Liver (tissue), 9 donors: ENCODE data around the gene SLC12A3. TPM values are rescaled to one million over a fixed set of nuclear protein-coding genes. Genes with fewer than 3 reads are reported as not detected.

ENCODE experiments used
- DNase-seq: peaks from one replicate; pipeline ENCODE4 v3.0.0-alpha.2; 2017; ENCODE audit warnings: low spot score
- H3K27ac ChIP-seq, 2 donors: one replicate each; pipeline ENCODE4 v1.7.0; 2013; ENCODE audit warnings: inconsistent platforms in 2 of 2, low read length in 2 of 2, control low read depth in 1 of 2, low read depth in 1 of 2, mild to moderate bottlenecking in 1 of 2
- H3K27me3 ChIP-seq, 4 donors: one replicate each; pipeline versions ENCODE4 v1.6.1 to v1.7.0; 2013; ENCODE audit warnings: low read length in 3 of 4, inconsistent platforms in 1 of 4, mild to moderate bottlenecking in 1 of 4, moderate library complexity in 1 of 4; ENCODE audit not compliant: control insufficient read depth in 4 of 4, insufficient read depth in 4 of 4
- H3K36me3 ChIP-seq, 4 donors: one replicate each; pipeline versions ENCODE4 v1.6.1 to v1.7.0; 2013; ENCODE audit warnings: low read length in 3 of 4, mild to moderate bottlenecking in 3 of 4, low read depth in 1 of 4, moderate library complexity in 1 of 4; ENCODE audit not compliant: control insufficient read depth in 4 of 4, insufficient read depth in 3 of 4
- H3K4me1 ChIP-seq, 4 donors: one replicate each; pipeline versions ENCODE4 v1.6.1 to v1.7.0; 2013; ENCODE audit warnings: low read length in 3 of 4, mild to moderate bottlenecking in 3 of 4, moderate library complexity in 1 of 4; ENCODE audit not compliant: control insufficient read depth in 4 of 4, insufficient read depth in 4 of 4
- H3K4me3 ChIP-seq, 3 donors: one replicate each; pipeline versions ENCODE4 v1.6.1 to v1.7.0; 2013; ENCODE audit warnings: low read length in 3 of 3, control low read depth in 1 of 3, low read depth in 1 of 3, mild to moderate bottlenecking in 1 of 3
- H3K9ac ChIP-seq, 2 donors: one replicate each; pipeline ENCODE4 v1.7.0; 2013; ENCODE audit warnings: low read length in 2 of 2, mild to moderate bottlenecking in 2 of 2, moderate library complexity in 2 of 2, control low read depth in 1 of 2, low read depth in 1 of 2
- H3K9me3 ChIP-seq, 4 donors: one replicate each; pipeline versions ENCODE4 v1.6.1 to v1.7.0; 2013; ENCODE audit warnings: low read length in 3 of 4; ENCODE audit not compliant: control insufficient read depth in 4 of 4
- EGR1 ChIP-seq, 2 donors: IDR thresholded peaks; 2 replicates each; pipeline ENCODE4 v1.6.1; 2016 to 2018; ENCODE audit warnings: antibody characterized with exemption in 2 of 2, low read depth in 2 of 2
- FOXA1 ChIP-seq: IDR thresholded peaks from 2 replicates; pipeline ENCODE4 v1.6.1; 2016; ENCODE audit warnings: antibody characterized with exemption
- FOXA2 ChIP-seq: IDR thresholded peaks from 2 replicates; pipeline ENCODE4 v1.6.1; 2016; ENCODE audit warnings: antibody characterized with exemption
- GABPA ChIP-seq, 2 donors: IDR thresholded peaks in 1 of 2; conservative IDR thresholded peaks in 1 of 2; 2 replicates each; pipeline ENCODE4 v1.6.1; 2016; ENCODE audit warnings: antibody characterized with exemption in 2 of 2, mild to moderate bottlenecking in 1 of 2, moderate library complexity in 1 of 2
- RAD21 ChIP-seq, 2 donors: IDR thresholded peaks; 2 replicates each; pipeline ENCODE4 v1.6.1; 2016; ENCODE audit warnings: antibody characterized with exemption in 2 of 2, mild to moderate bottlenecking in 2 of 2
- REST ChIP-seq: IDR thresholded peaks from 2 replicates; pipeline ENCODE4 v1.6.1; 2016; ENCODE audit warnings: antibody characterized with exemption, mild to moderate bottlenecking
- RXRA ChIP-seq, 2 donors: IDR thresholded peaks; 2 replicates each; pipeline ENCODE4 v1.6.1; 2017 to 2018; ENCODE audit warnings: antibody characterized with exemption in 2 of 2, mild to moderate bottlenecking in 1 of 2
- SP1 ChIP-seq: IDR thresholded peaks from 2 replicates; pipeline ENCODE4 v1.6.1; 2018; ENCODE audit warnings: antibody characterized with exemption, mild to moderate bottlenecking
- WGBS: extraction: QIAGEN DNeasy Blood & Tissue Kit; methylation state at CpG from one replicate; pipeline ENCODE4 v1.1.7; 2013; 5-methylcytosine and 5-hydroxymethylcytosine counted together
- polyA plus RNA-seq, 2 donors: library from polyadenylated mRNA; stranded (reverse) in 1 of 2; unstranded in 1 of 2; fragments of 200-250 nt in 1 of 2; fragments of >200 nt in 1 of 2; fragmentation: Nextera tagmentation in 1 of 2; extraction: Ambion mirVana in 1 of 2; gene quantifications; one replicate each; pipeline versions ENCODE4 v1.2.1 to v1.2.3, GENCODE V29; 2013 to 2015
- total RNA-seq, 2 donors: library from RNA; depleted of rRNA; stranded (reverse); fragments of >200 nt; gene quantifications; one replicate each; pipeline ENCODE4 v1.2.3, GENCODE V29; 2014
- TF ChIP-seq, protein P1 (sequence below): IDR thresholded peaks from 2 replicates; pipeline ENCODE4 v1.6.1; 2016; ENCODE audit warnings: antibody characterized with exemption
- TF ChIP-seq, protein P2 (sequence below): fragments of 150-350 bp; IDR thresholded peaks from 2 replicates; pipeline ENCODE4 v1.5.1; 2017; ENCODE audit warnings: improper control_type of control experiment, low read depth, low read length; ENCODE audit not compliant: missing input control
- donor health status: healthy.
- donor health status: healthy.
- donor health status: healthy.
- donor health status: healthy.
- donor health status: healthy.

Gene SLC12A3
- total and polyA plus RNA-seq, 4 donors, result 0.09 TPM; not detected in 3

DNA sequence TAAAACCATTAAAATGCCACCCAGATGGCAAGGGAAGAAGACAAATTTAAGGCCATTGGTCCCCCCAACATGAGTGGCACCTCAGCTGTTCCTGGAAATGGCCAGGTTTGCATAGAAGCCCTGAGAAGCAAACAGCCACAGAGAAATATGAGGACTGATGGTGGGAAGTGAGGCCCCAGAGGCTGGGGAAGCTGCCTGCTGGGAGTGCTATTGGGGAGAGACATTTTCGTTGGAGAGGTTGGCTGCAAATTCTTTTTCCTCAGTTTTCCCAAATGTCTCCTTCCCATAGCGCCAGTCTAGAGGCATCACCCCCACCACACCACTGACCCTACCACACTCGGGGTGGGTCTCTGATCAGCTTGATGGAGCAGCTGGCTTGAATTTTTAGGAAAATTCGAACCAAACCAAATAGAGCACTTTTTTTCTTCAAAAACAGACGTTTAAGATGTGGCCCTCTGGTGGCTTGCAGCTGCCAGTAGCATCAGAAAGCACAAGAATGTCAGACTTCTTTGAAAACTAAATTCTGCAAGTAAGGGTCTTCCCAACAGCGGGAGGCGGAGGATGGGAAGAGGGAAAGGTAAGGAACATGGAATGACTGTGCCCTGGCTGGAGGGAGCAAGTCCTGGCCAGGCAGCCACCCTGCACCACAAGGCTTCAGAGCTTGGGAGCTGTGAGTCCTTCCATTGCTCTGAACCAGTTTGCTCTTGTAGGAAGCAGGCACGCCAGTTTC lies 13.2 kb upstream of the SLC12A3 start:
- WGBS, result 74% methylated on average over 8 of the region's 8 CpGs
- Histone ChIP-seq H3K9me3 (no peaks in the 10 kb centered on the region), H3K4me3 (no peak overlapping the region), H3K9ac (no peak overlapping the region), H3K36me3 (no peaks in the 10 kb centered on the region), H3K27ac (no peak overlapping the region), H3K4me1 (peaks cover 3 to 14% (median 5%) of the 10 kb centered on the region in 4 donors), H3K27me3 (no peaks in the 10 kb centered on the region)
- TF ChIP-seq FOXA1 (no peak), SP1 (no peak), REST (no peak), GABPA (IDR thresholded peaks at IDR 0.05 in 1 of 2, conservative IDR thresholded peaks at IDR 0.05 in 1 of 2) (no peak), RAD21 (IDR thresholded peaks at IDR 0.05) (peak in 1 of 2 donors; percentile 37), RXRA (IDR thresholded peaks at IDR 0.05) (no peak)
- TF ChIP-seq, protein P1, sequence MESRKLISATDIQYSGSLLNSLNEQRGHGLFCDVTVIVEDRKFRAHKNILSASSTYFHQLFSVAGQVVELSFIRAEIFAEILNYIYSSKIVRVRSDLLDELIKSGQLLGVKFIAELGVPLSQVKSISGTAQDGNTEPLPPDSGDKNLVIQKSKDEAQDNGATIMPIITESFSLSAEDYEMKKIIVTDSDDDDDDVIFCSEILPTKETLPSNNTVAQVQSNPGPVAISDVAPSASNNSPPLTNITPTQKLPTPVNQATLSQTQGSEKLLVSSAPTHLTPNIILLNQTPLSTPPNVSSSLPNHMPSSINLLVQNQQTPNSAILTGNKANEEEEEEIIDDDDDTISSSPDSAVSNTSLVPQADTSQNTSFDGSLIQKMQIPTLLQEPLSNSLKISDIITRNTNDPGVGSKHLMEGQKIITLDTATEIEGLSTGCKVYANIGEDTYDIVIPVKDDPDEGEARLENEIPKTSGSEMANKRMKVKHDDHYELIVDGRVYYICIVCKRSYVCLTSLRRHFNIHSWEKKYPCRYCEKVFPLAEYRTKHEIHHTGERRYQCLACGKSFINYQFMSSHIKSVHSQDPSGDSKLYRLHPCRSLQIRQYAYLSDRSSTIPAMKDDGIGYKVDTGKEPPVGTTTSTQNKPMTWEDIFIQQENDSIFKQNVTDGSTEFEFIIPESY, result no peak
- TF ChIP-seq, protein P2, sequence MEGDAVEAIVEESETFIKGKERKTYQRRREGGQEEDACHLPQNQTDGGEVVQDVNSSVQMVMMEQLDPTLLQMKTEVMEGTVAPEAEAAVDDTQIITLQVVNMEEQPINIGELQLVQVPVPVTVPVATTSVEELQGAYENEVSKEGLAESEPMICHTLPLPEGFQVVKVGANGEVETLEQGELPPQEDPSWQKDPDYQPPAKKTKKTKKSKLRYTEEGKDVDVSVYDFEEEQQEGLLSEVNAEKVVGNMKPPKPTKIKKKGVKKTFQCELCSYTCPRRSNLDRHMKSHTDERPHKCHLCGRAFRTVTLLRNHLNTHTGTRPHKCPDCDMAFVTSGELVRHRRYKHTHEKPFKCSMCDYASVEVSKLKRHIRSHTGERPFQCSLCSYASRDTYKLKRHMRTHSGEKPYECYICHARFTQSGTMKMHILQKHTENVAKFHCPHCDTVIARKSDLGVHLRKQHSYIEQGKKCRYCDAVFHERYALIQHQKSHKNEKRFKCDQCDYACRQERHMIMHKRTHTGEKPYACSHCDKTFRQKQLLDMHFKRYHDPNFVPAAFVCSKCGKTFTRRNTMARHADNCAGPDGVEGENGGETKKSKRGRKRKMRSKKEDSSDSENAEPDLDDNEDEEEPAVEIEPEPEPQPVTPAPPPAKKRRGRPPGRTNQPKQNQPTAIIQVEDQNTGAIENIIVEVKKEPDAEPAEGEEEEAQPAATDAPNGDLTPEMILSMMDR, result peak; percentile 23
- DNase-seq, result no peak

GRCh38 chr16:56852401-56852730 lies 12.6 kb upstream of the SLC12A3 start:
- H3K27ac ChIP-seq, result no peak overlapping the region
- H3K27me3 ChIP-seq, result no peaks in the 10 kb centered on the region
- H3K9me3 ChIP-seq, result no peaks in the 10 kb centered on the region
- WGBS, result 84% methylated on average over 3 of the region's 3 CpGs
- H3K36me3 ChIP-seq, result no peaks in the 10 kb centered on the region
- H3K9ac ChIP-seq, result no peak overlapping the region
- H3K4me3 ChIP-seq, result no peak overlapping the region
- DNase-seq, result no peak
- TF ChIP-seq REST (no peak), FOXA1 (no peak), EGR1 (IDR thresholded peaks at IDR 0.05; ENCODE audit: low read depth in 2 of 2) (no peak), SP1 (no peak), FOXA2 (no peak)
- TF ChIP-seq, protein P2, result no peak
- TF ChIP-seq, protein P1, result no peak
- peaks cover 3 to 17% (median 8%) of the 10 kb centered on the region in 4 donors for H3K4me1 ChIP-seq
